ENCODE results near the gene ANAPC16. TPM values are rescaled to one million over a fixed set of nuclear protein-coding genes. Genes with fewer than 3 reads are reported as not detected.

The ANAPC16 gene
- total RNA-seq, 1 experiment from 2014 or later, result 71.1 TPM

GRCh38 chr10:72283131-72283530, 67.3 kb downstream of the ANAPC16 start:
- H3K36me3 ChIP-seq (ENCODE audit: control insufficient read depth in 1 of 2, insufficient read depth in 2 of 2, low read length in 2 of 2), result no peaks in the 10 kb centered on the region
- ATAC-seq (no peak), DNase-seq (ENCODE audit: low read depth, low spot score) (no peak)
- no peaks in the 10 kb centered on the region for H3K27me3 ChIP-seq (ENCODE audit: insufficient read depth, low read length)
- ChIA-PET CTCF (no interaction called here), POLR2A (interaction anchor here (0.7 to 13.5 kb wide), 5 partner anchors 9 to 636 kb away, joined by 3 to 274 read pairs (median 7); partner anchors contain the start of gene DDIT4), RAD21 (ENCODE audit: low non-redundant PET in 1 of 2, low total read pairs in 2 of 2, uncharacterized antibody in 2 of 2, unreplicated experiment in 2 of 2) (no interaction called here)
- TF ChIP-seq ZFX (IDR thresholded peaks at IDR 0.05) (no peak), POLR2A (IDR thresholded peaks at IDR 0.05; ENCODE audit: borderline replicate concordance, extremely low read depth, insufficient read depth, insufficient read length) (no peak), YY1 (IDR thresholded peaks at IDR 0.05; ENCODE audit: extremely low read depth, insufficient replicate concordance, low read depth, low read length) (no peak), CTCF (IDR thresholded peaks at IDR 0.05 in 2 of 3, conservative IDR thresholded peaks at IDR 0.05 in 1 of 3; ENCODE audit: borderline replicate concordance in 1 of 3, insufficient read depth in 1 of 3, low read depth in 2 of 3, low read length in 2 of 3) (no peak), JUND (IDR thresholded peaks at IDR 0.05) (no peak), SRF (IDR thresholded peaks at IDR 0.05; ENCODE audit: low read depth) (no peak), MAX (IDR thresholded peaks at IDR 0.05) (no peak), CEBPB (IDR thresholded peaks at IDR 0.05; ENCODE audit: low read depth) (no peak), RAD21 (IDR thresholded peaks at IDR 0.05; ENCODE audit: low read depth) (no peak)
- no peaks in the 10 kb centered on the region for H4K20me1 ChIP-seq (ENCODE audit: insufficient read depth)
- no peak overlapping the region for H3K27ac ChIP-seq (ENCODE audit: low read depth, low read length)
- H3K4me2 ChIP-seq (ENCODE audit: low read length), result no peak overlapping the region
- H3K4me1 ChIP-seq (ENCODE audit: control insufficient read depth in 1 of 2, insufficient read depth in 2 of 2, low read length in 2 of 2), result peaks cover 9 to 25% of the 10 kb centered on the region in 2 experiments; a peak in 3 of 4 replicates
- H2AFZ ChIP-seq (ENCODE audit: low read depth, low read length, poor library complexity, severe bottlenecking), result no peak overlapping the region
- intact Hi-C loops (cut with micrococcal nuclease), result no loop called here
- H3K9me3 ChIP-seq (ENCODE audit: control insufficient read depth in 1 of 2, insufficient read depth in 1 of 2, low read depth in 1 of 2, low read length in 2 of 2), result no peaks in the 10 kb centered on the region
- BruUV-seq (replicated peaks), result no TSS peak
- no peak overlapping the region for H3K9ac ChIP-seq (ENCODE audit: low read length)
- H3K79me2 ChIP-seq (ENCODE audit: insufficient read depth, low read length), result no peaks in the 10 kb centered on the region
- H3K9me2 ChIP-seq (ENCODE audit: insufficient read depth), result no peaks in the 10 kb centered on the region
- H3K4me3 ChIP-seq (replicated peaks in 1 of 2; ENCODE audit: low read depth in 1 of 2, low read length in 2 of 2), result no peak overlapping the region

Other genes starting within 250 kb of the ANAPC16 start
- gene SPOCK2, start 127.5 kb upstream of the ANAPC16 start, total RNA-seq (2021; ENCODE audit: unreplicated experiment), result 1.1 TPM
- gene ASCC1, start 264 bp downstream of the ANAPC16 start, total RNA-seq (2021; ENCODE audit: unreplicated experiment), result 34.5 TPM
- gene DDIT4, start 57.9 kb downstream of the ANAPC16 start, total RNA-seq (2021; ENCODE audit: unreplicated experiment), result 462 TPM
- gene DNAJB12, start 138.9 kb downstream of the ANAPC16 start, total RNA-seq (2021; ENCODE audit: unreplicated experiment), result 25.8 TPM